AG04449 (cell line): ENCODE measurements around the gene POU6F2.

Experiments
- CTCF ChIA-PET: fragments of 350-600 bp; formaldehyde crosslinking; extraction: SDS; loops from one replicate; lab custom pipeline; 2021; ENCODE audit warnings: antibody characterized with exemption; lab: Yijun Ruan, JAX
- POLR2A ChIA-PET: fragments of 400-600, 350-600 bp; formaldehyde crosslinking; extraction: SDS; loops from one replicate; lab custom pipeline; 2020; ENCODE audit warnings: antibody characterized with exemption, inconsistent platforms; lab: Yijun Ruan, JAX
- DNase-seq: peaks from one replicate; pipeline ENCODE4 v3.0.0-alpha.2; 2010; ENCODE audit warnings: low read depth, low spot score
- H3K4me3 ChIP-seq: 2 replicates; pipeline ENCODE4 v1.5.1; 2011; ENCODE audit warnings: low read depth, mild to moderate bottlenecking, control low read depth, low read length
- TF ChIP-seq, protein P1 (sequence below): IDR thresholded peaks from one replicate; pipeline ENCODE4 v1.5.1; 2011; ENCODE audit warnings: mild to moderate bottlenecking, moderate library complexity, low read length, control low read depth, inconsistent platforms; ENCODE audit not compliant: insufficient read depth; ENCODE audit errors: missing control alignments

Gene POU6F2

DNA sequence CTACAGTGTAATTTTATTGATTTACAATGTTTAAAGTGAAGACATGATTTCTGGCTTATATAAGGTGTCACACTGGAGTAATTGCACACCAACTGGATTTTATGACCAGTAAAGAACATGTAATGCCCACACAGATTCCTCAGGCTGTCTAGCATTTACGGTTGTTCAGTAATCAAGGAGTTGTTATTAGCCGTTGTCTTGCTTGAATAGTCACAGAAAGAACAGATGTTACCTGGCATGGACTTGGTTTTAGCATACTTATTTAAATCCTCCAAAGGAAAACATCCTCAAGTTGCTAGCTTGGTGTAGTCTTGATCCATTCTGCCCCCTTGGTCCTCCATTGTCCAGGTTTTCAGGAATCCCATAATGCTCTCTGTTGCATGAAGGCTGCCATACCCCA lies 65.8 kb downstream of the POU6F2 start:
- no peak for DNase-seq
- TF ChIP-seq, protein P1, sequence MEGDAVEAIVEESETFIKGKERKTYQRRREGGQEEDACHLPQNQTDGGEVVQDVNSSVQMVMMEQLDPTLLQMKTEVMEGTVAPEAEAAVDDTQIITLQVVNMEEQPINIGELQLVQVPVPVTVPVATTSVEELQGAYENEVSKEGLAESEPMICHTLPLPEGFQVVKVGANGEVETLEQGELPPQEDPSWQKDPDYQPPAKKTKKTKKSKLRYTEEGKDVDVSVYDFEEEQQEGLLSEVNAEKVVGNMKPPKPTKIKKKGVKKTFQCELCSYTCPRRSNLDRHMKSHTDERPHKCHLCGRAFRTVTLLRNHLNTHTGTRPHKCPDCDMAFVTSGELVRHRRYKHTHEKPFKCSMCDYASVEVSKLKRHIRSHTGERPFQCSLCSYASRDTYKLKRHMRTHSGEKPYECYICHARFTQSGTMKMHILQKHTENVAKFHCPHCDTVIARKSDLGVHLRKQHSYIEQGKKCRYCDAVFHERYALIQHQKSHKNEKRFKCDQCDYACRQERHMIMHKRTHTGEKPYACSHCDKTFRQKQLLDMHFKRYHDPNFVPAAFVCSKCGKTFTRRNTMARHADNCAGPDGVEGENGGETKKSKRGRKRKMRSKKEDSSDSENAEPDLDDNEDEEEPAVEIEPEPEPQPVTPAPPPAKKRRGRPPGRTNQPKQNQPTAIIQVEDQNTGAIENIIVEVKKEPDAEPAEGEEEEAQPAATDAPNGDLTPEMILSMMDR: no peak
- ChIA-PET CTCF (no interaction called here), POLR2A (no interaction called here)
- no peak overlapping the region for H3K4me3 ChIP-seq

DNA sequence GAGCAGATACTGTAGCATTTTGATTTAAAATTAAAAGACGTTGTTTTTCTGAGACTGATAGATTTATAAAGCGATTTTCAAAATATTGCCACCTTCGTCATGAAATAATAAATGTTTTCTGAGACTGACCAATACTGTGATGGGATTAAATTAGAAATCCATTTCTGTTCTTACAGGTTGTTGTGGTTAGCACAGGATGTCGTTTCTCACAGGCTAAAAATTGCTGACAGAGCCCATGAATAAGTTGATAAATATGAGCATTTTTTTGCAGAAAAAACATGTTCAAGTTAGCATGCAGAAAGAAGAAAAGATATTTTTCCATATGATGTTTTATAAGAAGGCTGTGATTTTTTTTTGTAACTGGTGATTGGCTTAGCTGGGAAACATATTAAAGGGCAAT lies 66.8 kb downstream of the POU6F2 start:
- POLR2A ChIA-PET: no interaction called here
- TF ChIP-seq, protein P1: no peak
- no peak for DNase-seq
- CTCF ChIA-PET: no interaction called here
- H3K4me3 ChIP-seq: no peak overlapping the region

DNA sequence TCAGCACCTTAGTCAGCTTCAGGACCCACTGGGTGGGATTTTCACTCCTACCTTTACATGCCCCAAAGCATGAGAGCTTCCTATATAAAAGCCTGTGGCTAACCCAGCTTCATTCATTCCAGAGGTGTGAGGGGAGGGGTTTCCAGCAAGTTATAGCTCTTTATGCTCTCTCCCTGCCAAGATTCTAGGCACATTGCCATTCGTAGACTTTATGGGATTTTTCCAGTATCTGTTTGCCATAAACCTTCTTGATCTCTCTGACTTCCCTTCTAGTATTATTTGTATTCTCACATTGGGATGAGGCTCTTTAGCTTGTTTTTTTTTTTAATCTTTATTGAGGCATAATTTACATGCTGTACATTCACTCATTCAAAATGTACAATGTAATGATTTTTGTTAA lies 67.5 kb downstream of the POU6F2 start:
- H3K4me3 ChIP-seq: no peak overlapping the region
- DNase-seq: no peak
- POLR2A ChIA-PET: no interaction called here
- TF ChIP-seq, protein P1: no peak
- CTCF ChIA-PET: no interaction called here

DNA sequence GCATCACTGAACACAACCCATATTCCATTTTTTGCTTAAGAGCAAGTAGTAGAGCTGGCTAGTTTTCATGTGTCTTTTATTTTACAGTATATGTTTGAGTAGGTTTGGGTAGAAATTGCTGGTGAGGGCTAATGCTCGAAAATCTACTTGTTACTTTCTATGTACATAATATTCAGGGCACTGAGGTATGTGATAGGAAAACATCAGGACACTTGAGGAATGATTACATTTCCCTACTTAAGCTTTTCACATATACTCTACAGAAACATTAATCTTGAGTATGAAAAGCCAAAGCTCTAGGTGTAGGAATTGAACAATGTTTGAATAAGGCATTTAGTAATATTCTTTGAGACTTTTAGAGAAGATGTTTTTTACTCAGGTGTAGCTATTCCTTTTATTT lies 73.6 kb downstream of the POU6F2 start:
- POLR2A ChIA-PET: no interaction called here
- no peak overlapping the region for H3K4me3 ChIP-seq
- DNase-seq: no peak
- CTCF ChIA-PET: no interaction called here
- TF ChIP-seq, protein P1: no peak

DNA sequence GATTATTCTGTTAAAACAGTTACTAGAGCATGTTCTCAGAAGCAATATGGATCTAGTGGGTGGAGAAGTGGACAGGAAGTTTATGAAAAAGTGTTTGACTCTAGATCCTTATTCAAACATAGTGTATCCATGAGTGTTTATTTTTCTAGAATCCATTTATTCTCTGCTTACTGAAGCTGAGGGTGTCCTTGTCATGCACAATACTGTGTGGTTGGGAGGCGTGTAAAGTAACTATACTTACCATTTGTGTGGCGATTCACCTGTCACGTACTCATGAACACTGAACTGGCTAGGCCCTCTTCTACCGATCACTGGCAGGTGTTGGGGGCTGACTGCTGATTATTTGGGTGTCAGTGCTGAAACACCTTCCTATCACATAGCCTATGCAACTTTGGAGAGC lies 74.0 kb downstream of the POU6F2 start:
- POLR2A ChIA-PET: no interaction called here
- CTCF ChIA-PET: no interaction called here

DNA sequence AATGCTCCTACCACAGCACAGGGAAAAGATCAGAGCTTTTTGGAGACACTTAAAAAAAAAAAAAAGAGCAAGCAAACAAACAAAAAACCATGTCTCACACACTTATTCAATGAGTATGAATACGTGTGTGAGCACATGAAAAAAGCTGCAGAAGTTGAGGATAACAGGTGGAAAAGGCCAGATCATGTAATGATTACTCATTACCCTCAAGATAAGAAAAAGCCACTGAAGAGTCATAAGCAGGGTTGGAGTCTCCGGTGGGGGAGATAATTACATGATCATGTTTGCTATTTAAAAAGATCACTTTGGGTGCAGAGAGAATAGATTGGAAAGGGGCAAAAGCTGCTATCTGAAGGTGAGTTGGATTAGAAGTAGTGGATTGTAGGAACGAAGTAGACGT lies 77.0 kb downstream of the POU6F2 start:
- H3K4me3 ChIP-seq: no peak overlapping the region
- TF ChIP-seq, protein P1: no peak
- ChIA-PET CTCF (no interaction called here), POLR2A (no interaction called here)
- DNase-seq: no peak

More for the DNA sequence above, 74.0 kb downstream of the POU6F2 start:
- TF ChIP-seq, protein P1: no peak
- no peak for DNase-seq
- H3K4me3 ChIP-seq: no peak overlapping the region
